Measurements from ENCODE around the gene C19orf25.

- TF ChIP-seq GATA3 (IDR thresholded peaks at IDR 0.05; ENCODE audit: low read depth, low read length) (no peak), GATA2 (IDR thresholded peaks at IDR 0.05; ENCODE audit: low read depth, low read length) (no peak)
Observed at GRCh38 chr19:1481224-1481892, 2.3 kb upstream of the C19orf25 start.
